ENCODE results near the gene PUDP.
"Not testable (repeated sequence)": the region's sequence is repeated elsewhere in the genome, so short reads cannot be mapped to it uniquely, and the experiment has no call there.

The PUDP gene

DNA sequence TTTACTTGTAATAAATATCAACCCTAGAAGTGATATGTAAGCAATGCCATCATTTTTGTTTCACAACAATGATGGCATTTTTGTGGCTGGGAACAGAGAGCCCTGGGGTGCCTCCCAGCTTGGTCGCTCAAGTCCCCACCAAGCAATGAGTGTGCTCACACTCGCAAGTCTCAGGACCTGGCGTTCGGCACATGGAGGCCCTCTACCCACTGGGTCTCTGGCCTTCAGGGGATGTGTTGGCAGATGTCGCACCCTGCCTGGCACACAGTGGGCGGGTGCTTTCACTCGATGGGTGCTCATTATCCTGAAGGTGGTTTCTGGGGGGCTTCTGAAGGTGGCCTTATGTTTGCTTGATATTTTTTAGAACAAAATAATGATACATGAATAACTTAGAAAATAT is 75.1 kb downstream of the PUDP start:
- DNase-seq = no peak

DNA sequence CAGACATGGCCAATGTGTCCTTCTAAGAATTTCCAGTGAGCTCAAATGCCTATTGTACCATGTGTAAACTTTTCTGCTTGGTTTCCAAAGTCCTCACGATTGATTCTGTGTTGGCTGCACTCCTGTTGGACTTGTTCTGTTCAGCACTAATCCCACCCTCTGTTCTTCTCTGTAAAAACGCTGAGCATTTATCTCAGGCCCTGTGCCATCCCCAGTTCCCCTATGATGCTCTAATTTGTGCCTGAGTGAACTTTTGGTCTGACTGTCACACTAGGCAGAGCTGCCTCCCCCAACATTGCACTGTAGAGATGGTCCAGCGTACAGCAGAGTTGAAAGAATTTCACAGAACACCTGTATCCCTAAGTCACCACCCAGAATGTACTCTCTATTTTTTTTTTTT is 76.6 kb downstream of the PUDP start:
- DNase-seq = no peak

DNA sequence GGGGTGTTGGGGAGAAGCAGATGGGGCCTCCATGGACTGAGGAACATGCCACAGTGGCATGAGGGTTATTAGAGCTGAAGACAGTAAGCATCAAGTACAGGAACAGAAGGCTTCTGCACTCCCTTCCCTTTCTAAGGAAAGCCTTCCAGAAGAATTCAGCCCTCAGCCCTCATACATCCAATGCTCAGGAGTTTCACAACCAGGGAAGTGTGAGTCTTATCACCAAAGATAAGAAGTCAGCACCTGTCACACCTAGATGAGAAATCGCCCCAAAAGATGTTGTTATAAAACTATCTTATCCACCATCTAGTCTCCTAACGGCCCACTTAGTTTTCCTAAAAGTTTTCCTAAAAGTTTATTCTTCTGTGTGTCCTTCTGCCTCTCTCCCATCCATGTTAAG is 78.4 kb downstream of the PUDP start:
- DNase-seq = no peak

- DNase-seq = peak in 1 of 2 donors; percentile 8
Measured at GRCh38 chrX:7068939-7069367, 79.0 kb downstream of the PUDP start.

- no peak for DNase-seq
Measured at GRCh38 chrX:7067256-7067655, 80.7 kb downstream of the PUDP start.

DNA sequence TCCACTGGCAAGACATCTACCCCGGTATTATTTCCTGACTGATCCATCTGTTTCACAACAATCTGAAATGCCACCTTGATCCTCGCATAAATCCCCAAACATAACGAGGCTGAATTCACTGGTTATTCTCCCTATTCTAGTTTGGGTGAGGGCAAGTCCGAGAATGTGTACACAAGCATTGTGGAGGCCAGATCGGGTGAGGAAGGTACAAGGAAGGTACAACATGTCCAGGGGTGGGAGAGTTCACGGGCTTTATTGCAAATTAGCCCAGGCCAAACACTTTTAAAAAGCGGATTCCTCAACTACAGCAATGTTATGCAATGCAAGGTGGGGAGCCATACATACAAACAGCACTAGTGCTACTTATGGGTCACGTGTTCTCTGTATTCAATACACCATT is 82.5 kb downstream of the PUDP start:
- DNase-seq = no peak

GRCh38 chrX:7062903-7063302 is 85.0 kb downstream of the PUDP start:
- no peak for DNase-seq

- no peak for DNase-seq
Measured at GRCh38 chrX:7062276-7062675, 85.7 kb downstream of the PUDP start.

DNA sequence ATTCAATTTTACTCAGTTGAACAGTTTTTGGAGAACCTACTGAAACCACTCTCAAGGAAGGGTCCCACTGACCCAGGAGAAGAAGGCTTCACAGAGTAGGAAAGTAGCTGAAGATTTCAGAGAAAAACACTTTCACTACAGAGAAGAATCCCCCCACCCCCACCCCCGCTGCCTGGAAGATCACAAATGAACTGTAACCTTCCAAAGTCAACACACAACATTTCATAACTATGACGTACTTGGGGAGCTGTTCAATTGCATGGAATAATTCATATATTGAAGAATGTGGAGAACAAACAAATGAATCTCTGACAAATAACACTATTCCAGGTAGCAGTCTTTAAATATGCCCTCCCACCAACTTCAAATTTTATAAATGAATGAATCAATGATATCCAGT is 86.5 kb downstream of the PUDP start:
- no peak for DNase-seq

DNA sequence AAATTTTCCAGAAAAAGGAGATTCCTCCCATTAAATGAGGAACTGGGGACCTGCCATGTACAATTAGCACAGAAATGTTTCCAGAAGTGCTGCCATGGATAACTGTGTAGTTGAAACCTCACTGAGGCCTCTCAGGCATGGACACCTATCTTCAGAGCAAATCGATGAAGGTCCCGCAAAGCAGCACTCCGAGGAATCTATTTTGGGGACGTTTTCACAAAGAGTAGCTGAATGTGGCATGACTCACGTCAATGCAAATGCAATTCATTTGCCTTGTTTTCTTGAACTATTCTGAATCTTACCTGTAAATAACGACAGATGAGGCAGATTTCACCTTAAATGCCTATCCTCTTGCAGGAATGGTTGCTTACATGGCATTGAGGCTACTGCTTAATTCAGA is 87.5 kb downstream of the PUDP start:
- DNase-seq = no peak

DNA sequence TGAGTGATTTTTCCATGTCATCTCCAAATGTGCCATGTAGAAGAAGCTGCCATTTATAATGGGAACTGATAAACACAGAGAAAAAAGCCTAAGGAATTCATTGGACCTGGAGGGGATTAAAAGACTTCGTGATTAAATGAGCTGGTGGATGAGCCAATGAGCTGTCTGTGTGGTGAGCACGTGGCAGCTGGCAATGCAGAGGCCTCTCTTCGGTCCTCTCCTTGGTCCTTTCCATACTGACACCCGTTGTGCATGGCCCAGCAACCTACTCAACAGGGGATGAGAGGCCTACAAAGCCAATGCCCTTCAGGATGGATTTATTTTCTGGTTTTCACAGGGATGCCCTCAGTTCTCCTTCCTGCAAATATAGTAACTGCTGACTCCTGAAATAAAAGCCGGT is 88.1 kb downstream of the PUDP start:
- DNase-seq = no peak

DNA sequence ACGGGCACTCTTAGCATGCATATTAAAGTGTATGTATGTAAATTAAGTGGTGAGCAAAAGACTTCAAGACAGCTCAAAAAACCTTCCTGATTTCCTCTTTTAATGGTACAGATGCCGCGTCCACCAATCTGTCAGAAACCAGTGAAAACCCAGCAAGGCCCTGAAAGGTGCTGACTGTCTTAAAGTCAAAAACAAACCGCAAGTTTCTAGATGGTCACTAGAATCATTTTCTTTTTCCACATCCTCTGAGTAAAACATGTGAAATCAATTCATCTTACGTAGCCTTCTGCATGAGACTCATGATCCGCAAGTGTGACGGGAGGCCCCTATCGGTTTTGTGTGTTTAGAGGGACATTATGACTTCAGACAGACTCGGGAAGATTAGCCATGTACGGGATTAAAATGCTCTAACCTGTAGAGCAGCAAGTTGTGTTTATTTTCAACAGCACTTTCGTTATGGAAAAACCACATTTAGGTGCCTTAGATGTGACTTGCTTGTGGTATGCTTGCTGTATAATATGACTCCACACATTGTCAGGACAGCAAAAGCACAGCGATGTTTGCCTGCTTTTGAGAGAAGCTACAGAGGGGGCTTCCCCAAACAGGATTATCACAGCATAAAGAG is 88.6 kb downstream of the PUDP start:
- no peak for DNase-seq

DNA sequence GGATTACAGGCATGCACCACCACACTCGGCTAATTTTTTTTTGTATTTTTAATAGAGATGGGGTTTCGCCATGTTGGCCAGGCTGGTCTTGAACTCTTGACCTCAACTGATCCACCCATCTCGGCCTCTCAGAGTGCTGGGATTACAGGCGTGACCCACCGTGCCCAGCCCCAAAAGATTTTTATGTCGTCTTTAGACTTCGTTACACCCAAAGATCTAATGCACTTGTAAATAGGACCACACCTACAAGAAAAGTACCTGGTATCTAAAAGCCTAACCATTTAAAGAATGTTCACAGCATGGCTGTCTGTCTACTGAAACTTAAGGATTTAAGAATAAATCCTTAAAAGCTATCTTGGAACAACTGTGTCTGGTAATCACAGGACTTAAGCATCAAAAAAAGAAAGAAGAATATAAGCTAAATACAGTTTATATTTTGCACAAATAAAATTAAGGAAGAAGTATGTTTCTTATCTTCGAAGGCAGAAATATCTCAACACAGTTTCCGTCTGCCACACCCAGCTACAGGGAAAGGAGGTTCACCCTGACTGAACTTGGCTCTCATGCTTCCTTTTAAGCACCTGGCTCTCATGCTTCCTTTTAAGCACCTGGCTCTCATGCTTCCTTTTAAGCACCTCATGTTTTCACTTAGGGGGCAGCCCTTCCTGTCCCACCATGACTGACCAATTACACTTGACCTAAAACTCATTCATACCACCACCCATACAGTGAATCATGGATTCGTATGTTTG is 92.4 kb downstream of the PUDP start:
- no peak for DNase-seq

DNA sequence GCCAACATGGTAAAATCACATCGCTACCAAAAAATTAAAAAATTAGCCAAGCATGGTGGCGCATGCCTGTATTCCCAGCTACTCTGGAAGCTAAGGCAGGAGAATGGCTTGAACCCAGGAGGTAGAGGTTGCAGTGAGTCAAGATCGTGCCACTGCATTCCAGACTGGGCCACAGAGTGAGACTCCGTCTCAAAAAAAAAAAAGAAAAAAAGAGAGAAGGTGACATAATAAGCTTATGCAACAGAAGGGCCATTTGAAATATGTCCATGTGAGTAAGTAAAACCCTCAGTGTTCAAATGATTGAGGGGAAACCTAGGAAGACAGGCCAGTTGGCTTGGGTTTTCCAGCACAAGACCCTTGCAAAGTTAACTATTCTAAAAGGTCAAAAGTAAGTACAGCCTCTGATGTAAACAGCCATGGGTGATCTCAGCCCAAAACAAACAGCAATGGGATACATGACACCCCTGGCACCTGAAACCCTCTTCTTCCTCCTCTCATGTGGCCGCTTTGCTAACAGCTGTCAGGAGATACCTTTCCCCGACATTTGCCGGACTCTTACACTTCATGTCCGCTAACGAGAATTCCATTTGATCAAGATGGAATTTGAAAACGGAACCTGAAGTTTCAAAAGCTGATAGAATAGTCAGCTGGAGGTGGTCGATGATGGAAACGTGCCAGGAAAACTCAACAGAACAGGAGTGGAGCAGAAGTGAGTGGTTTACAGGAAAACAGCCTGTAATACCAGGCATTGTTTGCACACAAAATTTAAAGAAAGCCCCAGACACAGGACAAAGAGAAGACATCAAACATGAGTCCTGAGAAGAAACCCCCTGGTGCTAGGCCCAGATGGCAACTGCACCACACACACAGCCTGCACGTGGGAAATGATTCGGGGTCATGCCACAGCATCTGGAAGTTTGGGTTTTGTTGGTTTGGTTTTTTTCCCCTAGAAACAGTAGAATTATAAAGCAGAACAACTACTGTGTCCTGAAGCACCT is 93.4 kb downstream of the PUDP start:
- no peak for DNase-seq

DNA sequence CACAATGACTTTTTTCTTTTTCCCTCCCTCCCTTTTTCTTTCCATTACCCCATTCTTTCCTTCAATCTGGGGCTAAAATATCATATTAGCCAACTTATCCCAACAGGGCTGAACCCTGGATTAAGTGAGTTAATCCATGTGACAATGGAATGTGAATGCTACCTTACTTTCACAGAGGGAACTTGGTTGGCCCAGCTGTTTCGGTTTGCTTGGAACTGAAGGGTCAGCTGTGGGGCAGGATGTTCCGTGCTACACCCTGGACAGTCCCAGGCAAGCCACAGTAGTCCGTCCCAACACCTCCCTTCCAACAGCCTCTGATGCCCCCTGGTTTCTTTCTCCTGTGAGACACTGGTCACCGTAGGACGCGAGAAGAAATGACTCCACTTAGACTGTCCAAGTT is 95.4 kb downstream of the PUDP start:
- no peak for DNase-seq

DNA sequence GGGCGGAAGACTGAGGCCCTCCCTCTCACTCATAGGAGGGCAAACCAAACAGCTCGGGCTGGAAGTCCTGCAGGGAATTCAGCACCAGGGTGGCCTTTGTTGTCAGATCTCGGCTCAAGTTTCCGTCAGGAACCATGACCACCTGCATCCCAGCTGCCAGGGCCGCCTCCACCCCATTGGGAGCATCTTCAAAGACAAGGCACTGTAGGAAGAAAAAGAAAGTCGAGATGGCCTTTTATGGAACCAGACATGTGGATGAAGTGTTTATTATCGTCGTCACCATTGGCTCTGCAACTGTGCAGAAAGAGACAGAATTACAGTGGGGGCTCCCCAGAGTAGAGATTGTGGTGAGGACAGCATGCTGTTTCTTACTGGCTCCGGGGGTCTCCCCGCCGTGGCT is 97.7 kb downstream of the PUDP start:
- no peak for DNase-seq

DNA sequence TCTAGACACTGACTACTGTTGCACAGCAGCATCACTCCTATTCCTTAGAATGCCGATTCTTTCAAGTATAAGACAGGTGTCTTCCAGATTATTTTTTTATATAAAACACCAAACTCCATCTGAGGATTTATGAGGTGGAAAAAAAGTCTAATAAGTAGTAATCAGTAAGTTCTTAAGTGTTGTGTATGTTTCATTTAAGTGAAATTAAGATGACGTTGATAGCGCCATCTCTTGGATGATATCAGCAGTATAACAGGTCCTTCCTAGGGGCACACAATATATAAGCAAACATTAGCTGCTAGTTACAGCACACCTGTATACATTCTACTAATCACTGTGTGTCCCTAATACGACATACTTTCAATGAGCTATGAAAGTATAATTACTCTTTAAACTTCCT is 100.0 kb downstream of the PUDP start:
- no peak for DNase-seq

DNA sequence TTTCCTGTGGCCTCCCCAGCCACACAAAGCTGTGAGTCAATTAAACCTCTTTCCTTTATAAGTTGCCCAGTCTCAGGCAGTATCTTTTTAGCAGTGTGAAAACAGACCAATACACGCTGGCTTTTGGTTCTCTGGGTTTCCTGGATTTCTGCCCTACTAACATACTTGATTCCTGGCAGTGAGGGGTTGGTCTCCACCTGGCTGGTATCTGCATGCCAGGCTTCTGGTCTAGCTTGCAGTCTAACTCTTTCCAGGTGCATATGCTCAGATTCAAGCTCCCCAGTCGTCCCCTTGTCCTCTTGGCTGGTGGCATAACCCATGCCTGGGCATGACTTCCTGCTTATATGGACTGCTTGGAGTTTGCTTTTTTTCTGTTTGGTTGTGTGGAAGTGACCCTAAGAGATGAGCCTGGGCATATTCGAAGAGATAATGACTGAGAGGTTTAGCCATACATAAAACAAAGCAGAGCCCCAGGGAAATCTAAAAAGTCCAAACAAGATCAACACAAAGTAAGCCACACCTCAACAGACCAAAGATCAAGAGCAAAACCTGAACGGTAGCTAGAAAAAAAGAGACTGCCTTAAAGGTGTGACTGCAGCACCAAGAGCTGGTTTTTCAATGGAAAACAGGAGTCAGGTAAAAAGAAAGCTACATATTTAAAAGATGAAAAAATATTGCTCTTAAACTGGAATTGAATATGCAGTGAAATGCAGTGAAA is 102.6 kb downstream of the PUDP start:
- DNase-seq = no peak

DNA sequence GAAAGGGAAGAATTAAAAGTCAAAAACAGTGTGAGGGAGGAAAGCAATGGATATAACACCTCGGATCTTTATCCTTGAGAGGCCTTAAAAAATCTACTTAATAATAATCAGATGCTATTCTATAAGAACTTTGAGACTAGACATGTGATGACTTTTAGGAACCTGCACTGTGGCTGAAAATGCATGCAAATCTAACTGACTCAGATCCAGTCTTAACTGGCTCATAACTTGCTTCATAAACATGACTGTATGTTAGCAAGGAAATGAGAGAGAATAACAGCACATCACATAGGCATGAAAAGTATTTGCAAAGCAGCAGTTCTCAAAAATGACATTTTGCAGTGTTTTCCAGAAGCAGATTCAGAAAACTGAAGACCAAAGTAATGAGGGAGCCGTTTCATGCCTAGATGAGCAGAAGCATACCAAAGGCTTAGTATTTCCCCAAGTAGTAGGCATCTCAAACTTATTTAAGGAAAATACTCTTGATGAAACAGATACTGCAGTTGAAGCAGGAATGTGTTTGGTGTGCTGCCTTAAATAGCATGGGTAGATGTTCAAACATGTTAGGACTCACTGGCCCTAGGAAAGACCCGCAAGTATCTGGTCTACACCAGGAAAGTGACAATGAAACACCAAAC is 104.0 kb downstream of the PUDP start:
- not testable (repeated sequence) for DNase-seq

DNA sequence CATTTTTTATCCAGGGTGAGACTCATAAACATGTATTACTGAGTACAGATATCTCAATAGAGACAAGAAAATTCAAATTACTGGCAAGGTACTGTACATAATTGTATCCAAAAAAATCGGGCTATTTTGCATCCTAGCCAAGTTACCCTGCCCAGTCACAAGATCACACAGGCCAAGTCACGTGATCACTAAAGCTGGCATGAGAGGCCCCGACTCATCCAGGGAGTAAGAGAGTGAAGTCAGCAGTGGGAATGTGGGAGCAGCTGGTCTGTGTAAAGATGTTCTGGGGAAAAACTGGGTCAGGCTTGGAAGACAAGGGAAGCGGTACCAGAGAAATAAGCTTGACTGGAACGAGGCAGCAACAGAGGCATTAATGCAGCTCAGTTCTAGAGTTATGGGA is 119.7 kb downstream of the PUDP start:
- no peak for DNase-seq

- no peak for DNase-seq
Measured at GRCh38 chrX:7027071-7027470, 120.9 kb downstream of the PUDP start.

DNA sequence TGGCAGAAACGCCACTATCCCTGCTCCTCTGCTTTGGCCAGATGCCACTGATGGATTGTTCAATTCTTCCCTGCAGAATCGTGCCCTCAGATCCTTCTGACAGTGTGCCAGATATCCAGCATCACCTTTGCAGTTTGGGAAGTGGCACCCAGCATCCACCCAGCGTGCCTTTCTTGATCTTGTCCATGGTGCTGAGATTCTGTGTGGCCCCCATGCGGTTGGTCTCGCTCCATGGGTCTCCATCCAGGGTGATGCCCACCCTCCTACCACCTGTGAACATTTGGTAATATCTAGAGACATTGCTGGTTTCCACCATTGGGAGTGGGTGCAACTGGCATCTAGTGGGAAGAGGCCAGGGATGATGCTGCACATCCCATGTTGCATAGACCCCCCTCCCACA is 121.6 kb downstream of the PUDP start:
- DNase-seq = not testable (repeated sequence)
